Measurements from ENCODE around the gene HCFC1.

Gene HCFC1

DNA sequence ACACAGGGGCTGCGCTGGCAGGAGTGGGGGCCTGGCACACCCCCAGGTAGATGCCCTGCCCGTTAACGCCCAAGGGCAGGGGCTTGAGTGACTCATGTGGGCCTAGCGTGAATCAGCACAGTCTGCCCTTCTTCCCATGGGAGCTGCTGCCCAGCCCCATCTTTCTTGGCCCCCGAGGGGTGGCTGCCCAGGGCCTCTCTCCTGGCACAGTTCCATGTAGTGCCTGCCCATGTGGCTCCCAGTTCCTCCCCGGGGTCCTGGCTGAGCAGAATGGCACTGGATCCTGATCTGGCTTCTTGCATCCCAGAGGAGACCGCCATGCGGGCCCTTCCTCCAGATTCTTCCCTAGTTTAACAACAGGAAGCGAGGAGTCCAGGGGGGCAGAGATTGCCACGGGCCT lies 69.2 kb downstream of the HCFC1 start:
- DNase-seq (ENCODE audit: low spot score), result no peak

DNA sequence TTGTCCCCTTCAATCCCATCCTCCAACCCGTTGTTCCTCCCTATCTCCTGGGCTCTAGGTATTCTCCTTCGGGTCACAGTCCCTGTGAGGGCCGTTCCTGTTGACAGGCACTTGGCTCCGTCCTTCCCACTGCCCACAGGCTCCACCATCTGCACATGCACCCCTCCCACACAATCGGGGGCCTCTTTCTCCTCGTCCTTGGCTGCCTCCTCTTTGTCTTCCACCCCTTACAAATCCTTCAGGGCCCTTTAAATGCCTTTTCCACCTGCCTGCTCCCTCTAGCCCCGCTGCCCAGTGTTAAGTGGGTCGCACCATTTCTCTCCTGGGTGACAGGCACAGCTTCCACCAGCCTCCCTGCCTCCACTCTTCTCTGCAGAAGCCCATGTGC lies 69.9 kb downstream of the HCFC1 start:
- DNase-seq (ENCODE audit: low spot score), result no peak

GRCh38 chrX:153900831-153901752 lies 70.5 kb downstream of the HCFC1 start:
- peak; percentile 55 for DNase-seq (ENCODE audit: low spot score)

DNA sequence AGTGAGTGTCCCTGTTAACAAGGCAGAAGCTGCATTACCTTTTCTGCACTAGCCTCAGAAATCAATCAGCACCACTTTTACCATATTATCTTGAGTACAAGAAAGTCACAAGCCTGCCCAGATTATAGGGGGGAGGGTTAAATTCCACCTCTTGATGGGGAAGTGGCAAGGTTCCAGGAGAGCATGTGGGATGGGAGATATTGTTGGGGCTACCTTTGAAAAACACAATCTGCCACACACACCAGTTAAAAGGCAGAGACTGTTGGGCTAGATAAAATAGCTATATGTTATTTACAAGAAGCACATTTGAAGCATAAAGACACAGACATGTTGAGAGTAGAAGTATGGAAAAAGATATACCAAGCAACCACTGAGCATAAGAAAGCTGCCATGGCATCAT lies 73.7 kb downstream of the HCFC1 start:
- no peak for DNase-seq (ENCODE audit: low spot score)
